Measurements from ENCODE around the gene NBPF11.
"Not testable (repeated sequence)": the region's sequence is repeated elsewhere in the genome, so short reads cannot be mapped to it uniquely, and the experiment has no call there.

NBPF11 gene

GRCh38 chr1:148150014-148150413 lies 2.1 kb downstream of the NBPF11 start:
- DNase-seq (ENCODE audit: low read depth in 1 of 2, low spot score in 1 of 2) = not testable (repeated sequence)

- DNase-seq (ENCODE audit: low read depth in 1 of 2, low spot score in 1 of 2) = not testable (repeated sequence)
These were observed 2.8 kb downstream of the NBPF11 start for GRCh38 chr1:148149050-148149815.

DNA sequence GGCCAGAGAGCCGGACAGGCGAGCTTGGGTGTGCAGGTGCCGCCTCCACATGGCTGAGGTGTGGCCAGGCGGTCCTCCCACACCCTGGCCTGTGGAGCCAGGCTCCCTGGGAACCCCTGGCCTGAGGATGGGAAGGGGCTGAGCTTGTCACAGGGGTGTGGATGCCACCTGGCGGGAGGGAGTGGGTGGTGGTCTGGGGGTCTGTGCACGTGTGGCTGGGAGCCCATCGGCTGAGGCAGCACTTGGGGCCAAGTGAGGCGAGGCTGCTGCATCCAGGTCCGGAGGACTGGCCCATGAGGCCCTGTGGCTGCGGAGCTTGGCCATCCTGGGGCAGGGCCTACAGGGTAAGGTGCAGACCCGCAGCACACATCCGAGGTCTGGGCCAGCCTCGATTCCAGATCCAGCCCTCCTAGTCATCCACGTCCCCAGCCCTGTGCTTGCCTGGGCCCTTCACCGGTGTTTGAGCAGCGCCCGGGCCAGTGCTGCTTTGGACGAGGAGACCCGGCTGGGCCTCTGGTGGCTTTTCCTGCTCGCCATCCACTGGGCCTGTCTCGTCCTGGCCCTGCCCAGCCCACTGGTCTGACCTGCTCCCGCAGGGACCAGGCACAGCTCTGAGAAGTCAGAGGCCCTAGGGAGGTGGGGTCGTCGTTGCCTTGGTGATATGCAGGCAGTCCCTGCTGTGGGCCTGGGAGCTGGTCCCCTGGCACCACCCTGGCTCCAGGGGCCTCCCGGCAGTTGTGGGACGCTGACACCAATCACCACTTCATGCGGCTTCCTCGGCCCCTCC lies 4.8 kb downstream of the NBPF11 start:
- DNase-seq (ENCODE audit: low read depth in 1 of 2, low spot score in 1 of 2) = not testable (repeated sequence)

DNA sequence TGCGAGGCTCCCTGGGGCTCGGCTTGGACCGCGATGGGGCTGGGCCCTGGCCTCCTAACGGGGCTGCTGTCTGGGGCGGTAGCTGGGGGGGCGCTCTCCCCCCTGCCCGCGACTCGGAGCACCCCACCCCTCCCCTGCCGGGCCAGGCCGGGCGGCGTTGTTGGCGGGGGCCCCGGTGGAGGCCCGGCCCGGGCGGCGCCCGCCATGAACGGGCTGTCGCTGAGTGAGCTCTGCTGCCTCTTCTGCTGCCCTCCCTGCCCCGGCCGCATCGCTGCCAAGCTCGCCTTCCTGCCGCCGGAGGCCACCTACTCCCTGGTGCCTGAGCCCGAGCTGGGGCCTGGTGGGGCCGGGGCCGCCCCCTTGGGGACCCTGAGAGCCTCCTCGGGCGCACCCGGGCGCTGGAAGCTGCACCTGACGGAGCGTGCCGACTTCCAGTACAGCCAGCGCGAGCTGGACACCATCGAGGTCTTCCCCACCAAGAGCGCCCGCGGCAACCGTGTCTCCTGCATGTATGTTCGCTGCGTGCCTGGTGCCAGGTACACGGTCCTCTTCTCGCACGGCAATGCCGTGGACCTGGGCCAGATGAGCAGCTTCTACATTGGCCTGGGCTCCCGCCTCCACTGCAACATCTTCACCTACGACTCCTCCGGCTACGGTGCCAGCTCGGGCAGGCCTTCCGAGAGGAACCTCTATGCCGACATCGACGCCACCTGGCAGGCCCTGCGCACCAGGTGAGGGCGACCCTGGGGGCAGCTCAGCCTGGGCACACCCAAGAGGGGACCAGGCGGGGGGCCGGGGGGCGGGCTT lies 5.7 kb downstream of the NBPF11 start:
- not testable (repeated sequence) for DNase-seq (ENCODE audit: low read depth in 1 of 2, low spot score in 1 of 2)

DNA sequence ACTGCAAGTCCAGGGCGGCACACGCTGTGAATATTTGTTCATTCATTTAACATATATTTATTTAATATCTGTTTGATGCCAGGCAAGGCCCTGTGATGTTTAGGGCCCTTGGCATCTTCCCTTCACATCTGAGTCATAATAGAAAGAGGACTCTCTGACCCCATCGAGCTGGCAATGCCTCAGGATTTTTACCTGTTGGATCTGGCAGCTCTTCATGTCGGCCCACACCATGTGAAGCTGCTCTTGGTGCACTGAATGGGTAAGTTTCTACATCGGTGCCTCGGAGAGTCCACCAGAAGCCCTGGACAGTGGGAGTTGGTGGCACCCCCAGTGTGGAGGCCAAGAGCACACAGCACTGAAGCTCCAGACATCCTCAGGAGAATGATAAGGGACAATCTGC lies 8.9 kb downstream of the NBPF11 start:
- not testable (repeated sequence) for DNase-seq (ENCODE audit: low read depth in 1 of 2, low spot score in 1 of 2)

DNA sequence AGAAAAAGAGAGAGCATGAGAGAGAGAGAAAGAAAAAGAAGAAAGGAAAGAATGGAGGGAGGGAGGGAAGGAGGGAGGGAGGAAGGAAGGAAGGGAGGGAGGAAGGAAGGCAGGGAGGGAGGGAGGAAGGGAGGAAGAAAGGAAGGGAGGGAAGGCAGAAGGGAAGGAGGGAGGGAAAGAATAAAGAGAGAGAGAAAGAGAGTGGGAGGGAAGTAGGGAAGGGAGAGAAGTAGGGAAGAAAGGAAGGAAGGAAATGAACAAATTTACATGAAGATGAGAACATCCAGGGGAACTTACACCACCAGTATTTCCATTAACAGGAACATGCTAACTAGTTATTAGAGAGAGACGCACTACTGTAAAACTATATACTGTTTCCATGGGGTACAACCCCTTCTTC lies 10.1 kb downstream of the NBPF11 start:
- not testable (repeated sequence) for DNase-seq (ENCODE audit: low read depth in 1 of 2, low spot score in 1 of 2)

- DNase-seq (ENCODE audit: low read depth in 1 of 2, low spot score in 1 of 2) = not testable (repeated sequence)
These were observed 13.5 kb downstream of the NBPF11 start for GRCh38 chr1:148138606-148139005.

DNA sequence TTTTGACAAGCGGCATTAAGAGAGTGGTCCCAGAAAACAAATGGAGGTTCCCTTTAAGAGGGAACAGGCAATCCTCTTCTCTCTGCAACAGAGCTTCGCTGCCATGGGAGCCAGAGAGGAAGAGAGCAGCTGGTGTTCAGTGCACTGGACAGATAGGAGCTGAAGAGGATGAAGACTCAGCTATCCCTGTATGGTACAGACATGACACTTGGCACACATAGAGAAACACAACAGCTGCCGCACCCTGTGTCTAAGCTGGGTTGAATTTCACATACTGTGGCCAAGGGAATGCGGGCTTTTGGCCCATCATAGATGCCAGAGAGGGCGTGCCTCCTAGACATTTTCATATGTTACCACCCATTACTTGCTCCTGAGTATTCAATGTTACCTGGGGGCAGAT lies 29.7 kb downstream of the NBPF11 start:
- DNase-seq (ENCODE audit: low read depth in 1 of 2, low spot score in 1 of 2) = not testable (repeated sequence)

DNA sequence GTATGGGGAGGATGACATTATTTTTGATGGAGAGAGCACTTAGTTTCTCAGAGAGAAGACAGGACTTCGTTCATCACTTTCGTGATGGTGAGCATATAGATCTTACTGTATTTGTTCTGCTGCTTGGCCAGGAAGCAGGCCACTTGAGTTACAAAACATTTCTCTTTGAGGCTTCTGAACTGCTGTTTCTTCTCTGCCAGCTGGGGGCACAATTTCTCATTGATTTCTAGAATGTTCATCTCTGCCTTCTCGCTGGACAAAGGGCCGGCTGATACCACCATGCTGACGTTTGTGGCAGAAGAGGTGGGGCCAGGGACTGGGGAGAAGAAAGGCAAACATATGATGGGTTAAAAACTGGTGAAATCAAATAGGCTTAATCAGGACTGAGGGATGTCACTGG lies 31.7 kb downstream of the NBPF11 start:
- not testable (repeated sequence) for DNase-seq (ENCODE audit: low read depth in 1 of 2, low spot score in 1 of 2)

- DNase-seq (ENCODE audit: low read depth in 1 of 2, low spot score in 1 of 2) = not testable (repeated sequence)
These were observed 56.3 kb downstream of the NBPF11 start for GRCh38 chr1:148095732-148096131.

GRCh38 chr1:148086196-148086595 lies 65.9 kb downstream of the NBPF11 start:
- not testable (repeated sequence) for DNase-seq (ENCODE audit: low read depth in 1 of 2, low spot score in 1 of 2)

GRCh38 chr1:148081205-148081604 lies 70.9 kb downstream of the NBPF11 start:
- DNase-seq (ENCODE audit: low read depth in 1 of 2, low spot score in 1 of 2) = not testable (repeated sequence)

DNA sequence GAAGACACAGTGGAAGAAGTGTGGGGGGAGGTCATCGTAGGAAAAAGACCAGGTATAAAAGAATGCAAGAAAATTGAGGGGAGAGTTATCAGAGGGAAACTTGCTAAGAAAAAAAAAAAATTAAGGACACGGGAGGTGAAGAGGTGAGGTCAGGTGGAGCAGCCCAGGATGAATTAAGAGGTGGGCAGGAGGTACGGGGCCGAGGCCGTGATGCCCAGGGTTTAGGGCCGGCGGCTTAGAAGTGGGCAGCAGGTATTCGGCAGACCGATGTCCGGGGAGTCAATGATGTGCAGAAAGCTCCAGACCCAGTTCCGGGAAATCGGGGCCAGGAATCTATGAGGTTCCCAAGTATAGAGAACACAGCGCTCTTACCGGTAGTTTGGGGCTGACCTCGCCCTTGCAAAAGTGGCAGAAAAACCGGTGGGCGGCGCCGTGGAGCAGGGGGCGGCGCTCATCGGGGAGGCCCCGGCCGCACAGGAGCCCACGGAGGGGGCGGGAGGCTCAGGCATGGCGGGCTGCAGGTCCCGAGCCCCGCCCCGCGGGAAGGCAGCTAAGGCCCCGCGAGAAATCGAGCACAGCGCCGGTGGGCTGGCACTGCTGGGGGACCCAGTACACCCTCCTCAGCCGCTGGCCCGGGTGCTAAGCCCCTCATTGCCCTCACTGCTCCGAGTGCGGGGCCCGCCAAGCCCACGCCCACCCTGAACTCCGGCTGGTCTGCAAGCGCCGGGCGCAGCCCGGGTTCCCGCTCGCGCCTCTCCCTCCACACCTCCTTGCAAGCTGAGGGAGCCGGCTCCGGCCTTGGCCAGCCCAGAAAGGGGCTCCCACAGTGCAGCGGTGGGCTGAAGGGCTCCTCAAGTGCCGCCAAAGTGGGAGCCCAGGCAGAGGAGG lies 73.2 kb downstream of the NBPF11 start:
- not testable (repeated sequence) for DNase-seq (ENCODE audit: low read depth in 1 of 2, low spot score in 1 of 2)

DNA sequence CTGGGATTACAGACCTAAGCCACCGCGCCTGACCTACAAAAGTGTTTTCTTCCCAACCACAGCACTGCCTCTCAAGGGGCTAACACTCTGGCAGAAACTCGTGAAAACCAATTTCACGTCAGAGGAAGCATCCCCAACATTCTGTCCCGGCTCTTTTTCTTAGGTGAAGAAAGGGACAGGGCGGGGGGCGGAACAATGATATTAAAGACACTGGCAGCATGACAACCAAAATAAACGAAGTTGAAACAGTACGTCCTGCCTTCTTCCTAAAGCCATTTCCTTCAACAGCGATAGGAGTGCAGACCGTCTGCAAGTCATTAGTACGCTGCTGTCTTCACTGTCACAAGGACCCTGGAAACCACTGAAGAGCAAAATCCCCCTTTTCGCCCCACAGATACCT lies 74.0 kb downstream of the NBPF11 start:
- DNase-seq (ENCODE audit: low read depth in 1 of 2, low spot score in 1 of 2) = not testable (repeated sequence)

GRCh38 chr1:148077458-148077857 lies 74.6 kb downstream of the NBPF11 start:
- DNase-seq (ENCODE audit: low read depth in 1 of 2, low spot score in 1 of 2) = not testable (repeated sequence)

GRCh38 chr1:148073392-148073791 lies 78.7 kb downstream of the NBPF11 start:
- DNase-seq (ENCODE audit: low read depth in 1 of 2, low spot score in 1 of 2) = not testable (repeated sequence)

- not testable (repeated sequence) for DNase-seq (ENCODE audit: low read depth in 1 of 2, low spot score in 1 of 2)
These were observed 83.5 kb downstream of the NBPF11 start for GRCh38 chr1:148068606-148069005.

DNA sequence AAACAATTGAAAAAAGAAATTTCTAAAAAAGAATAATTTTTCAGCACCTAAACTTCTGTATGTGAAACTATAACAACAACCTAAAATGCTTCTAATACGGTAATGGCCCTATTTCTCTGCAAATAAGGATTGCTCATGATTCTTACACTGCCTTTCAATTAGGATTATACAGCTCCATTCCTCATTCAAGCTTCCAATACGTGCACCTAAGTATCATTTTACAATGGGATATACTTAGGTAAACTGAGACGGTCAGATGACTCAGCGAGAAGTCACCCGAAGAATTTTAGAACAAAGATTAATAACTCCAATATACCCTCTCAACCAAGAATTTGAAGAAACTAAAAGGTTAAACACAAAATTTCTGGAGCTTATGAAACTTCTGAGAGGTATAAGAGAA lies 83.9 kb downstream of the NBPF11 start:
- not testable (repeated sequence) for DNase-seq (ENCODE audit: low read depth in 1 of 2, low spot score in 1 of 2)

DNA sequence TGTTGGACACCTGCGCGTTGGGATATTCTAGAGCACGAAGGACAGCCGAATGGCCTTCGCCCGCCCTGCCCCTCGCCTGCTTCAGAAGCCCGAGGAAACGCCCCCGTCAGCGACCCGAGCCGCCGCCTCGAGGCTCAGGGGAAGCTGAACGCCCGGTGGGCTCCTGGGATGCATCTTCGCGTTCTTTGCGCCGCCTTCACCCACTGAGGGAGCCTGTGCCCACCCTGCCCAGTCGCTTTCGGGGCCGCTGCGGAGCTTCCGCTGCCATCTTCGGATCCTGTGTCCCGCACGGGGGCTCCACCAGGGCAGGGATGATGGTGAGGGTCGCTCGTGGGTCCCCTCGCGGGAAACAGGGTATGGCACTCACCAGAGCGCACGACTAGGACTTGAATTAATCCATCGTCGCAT lies 91.8 kb downstream of the NBPF11 start:
- DNase-seq (ENCODE audit: low read depth in 1 of 2, low spot score in 1 of 2) = not testable (repeated sequence)

DNA sequence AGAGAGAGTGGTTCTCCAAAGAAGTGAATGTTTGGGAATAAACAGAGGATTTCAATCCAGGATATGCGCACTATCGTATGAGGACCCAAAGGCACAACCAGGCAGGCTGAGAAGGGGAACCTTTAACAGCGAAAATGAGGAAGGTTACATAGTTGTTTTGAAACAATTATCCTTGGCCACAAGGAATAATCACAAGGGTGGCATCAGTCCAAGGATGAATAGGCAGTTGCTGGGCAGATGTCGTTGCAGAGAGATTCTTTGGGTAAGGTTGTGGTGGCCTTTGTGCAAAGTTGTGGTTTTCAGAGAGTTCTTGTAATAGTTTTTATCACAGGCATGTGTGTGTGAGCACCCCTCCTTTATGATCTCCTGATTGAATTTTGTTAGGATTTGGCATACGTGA lies 94.7 kb downstream of the NBPF11 start:
- not testable (repeated sequence) for DNase-seq (ENCODE audit: low read depth in 1 of 2, low spot score in 1 of 2)

All from activated CD4-positive, alpha-beta T cell treated with anti-CD3 and anti-CD28 coated beads, Interleukin-2, amount 50 U/mL, for 24 hours (primary cell).